NB4 (cell line): Measurements from ENCODE around the gene CRACDL.

Experiments
- DNase-seq: peaks from one replicate; pipeline ENCODE4 v3.0.0; 2010; ENCODE audit warnings: low read depth
- H3K4me3 ChIP-seq: one replicate; pipeline ENCODE4 v1.5.1; 2011; ENCODE audit warnings: mild to moderate bottlenecking, low read depth, low read length, moderate library complexity
- CTCF ChIP-seq: IDR thresholded peaks from one replicate; pipeline ENCODE4 v1.5.1; 2012; ENCODE audit warnings: low read depth, low read length
- MYC ChIP-seq: IDR thresholded peaks from 2 replicates; pipeline ENCODE4 v1.6.1; 2011; ENCODE audit warnings: low read depth, low read length
- POLR2A ChIP-seq: IDR thresholded peaks from 2 replicates; pipeline ENCODE4 v1.6.1; 2011; ENCODE audit warnings: mild to moderate bottlenecking; ENCODE audit not compliant: insufficient read length; ENCODE audit errors: extremely low read depth
- TF ChIP-seq, protein P1 (sequence below): IDR thresholded peaks from 2 replicates; pipeline ENCODE4 v1.6.1; 2011; ENCODE audit warnings: low read depth, low read length

CRACDL gene

GRCh38 chr2:98931596-98931995, 4.4 kb downstream of the CRACDL start:
- no peak for DNase-seq
- TF ChIP-seq POLR2A (no peak), CTCF (no peak), MYC (no peak)
- TF ChIP-seq, protein P1, sequence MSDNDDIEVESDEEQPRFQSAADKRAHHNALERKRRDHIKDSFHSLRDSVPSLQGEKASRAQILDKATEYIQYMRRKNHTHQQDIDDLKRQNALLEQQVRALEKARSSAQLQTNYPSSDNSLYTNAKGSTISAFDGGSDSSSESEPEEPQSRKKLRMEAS = no peak
- no peak overlapping the region for H3K4me3 ChIP-seq

- no peak overlapping the region for H3K4me3 ChIP-seq
- no peak for TF ChIP-seq MYC
- TF ChIP-seq, protein P1 = no peak
- TF ChIP-seq POLR2A = no peak
- no peak for TF ChIP-seq CTCF
- no peak for DNase-seq
These were observed 6.1 kb downstream of the CRACDL start for GRCh38 chr2:98929920-98930319.

- DNase-seq = no peak
- TF ChIP-seq MYC (no peak), CTCF (no peak), POLR2A (no peak)
- TF ChIP-seq, protein P1 = no peak
- H3K4me3 ChIP-seq = no peak overlapping the region
These were observed 7.8 kb downstream of the CRACDL start for GRCh38 chr2:98928242-98928641.

GRCh38 chr2:98927027-98927426, 9.0 kb downstream of the CRACDL start:
- no peak for TF ChIP-seq POLR2A
- TF ChIP-seq CTCF = no peak
- TF ChIP-seq, protein P1 = no peak
- TF ChIP-seq MYC = no peak
- no peak for DNase-seq
- H3K4me3 ChIP-seq = no peak overlapping the region

- H3K4me3 ChIP-seq = no peak overlapping the region
- TF ChIP-seq MYC (no peak), CTCF (no peak), POLR2A (no peak)
- TF ChIP-seq, protein P1 = no peak
- no peak for DNase-seq
These were observed 9.4 kb downstream of the CRACDL start for GRCh38 chr2:98926601-98927000.

DNA sequence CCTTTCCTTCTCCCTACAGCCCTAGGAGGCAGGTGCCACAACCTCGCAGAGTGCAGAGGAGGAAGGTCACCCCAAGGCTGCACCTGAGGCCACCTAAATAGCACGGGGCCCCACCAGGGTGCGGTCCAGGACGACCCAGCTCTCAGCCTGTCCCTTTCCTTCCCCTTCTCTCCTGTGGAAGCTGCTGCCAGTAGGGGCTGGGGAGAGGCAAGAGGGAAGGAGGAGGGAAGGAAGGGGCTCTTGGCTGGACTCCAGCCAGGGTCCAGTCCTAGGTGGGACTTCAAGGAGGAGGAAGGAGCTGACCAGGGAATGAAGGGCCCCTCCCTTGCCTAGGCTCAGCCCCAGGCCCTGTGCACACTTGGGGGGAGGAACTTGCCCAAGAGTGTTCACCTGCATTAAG, 11.1 kb downstream of the CRACDL start:
- TF ChIP-seq, protein P1 = no peak
- H3K4me3 ChIP-seq = no peak overlapping the region
- DNase-seq = no peak
